Measurements from ENCODE around the gene PPARG.

The PPARG gene

GRCh38 chr3:12308517-12308916 is 19.6 kb downstream of the PPARG start:
- POLR2A ChIA-PET: no interaction called here
- Histone ChIP-seq H3K4me3 (ENCODE audit: control insufficient read depth in 1 of 7, extremely low read depth in 1 of 7, insufficient read depth in 4 of 7, low read depth in 2 of 7, low read length in 6 of 7) (no peak overlapping the region), H3K9me3 (ENCODE audit: control extremely low read depth in 1 of 5, control insufficient read depth in 4 of 5, insufficient read depth in 2 of 5, low read depth in 1 of 5, low read length in 4 of 5) (no peaks in the 10 kb centered on the region), H3K27me3 (replicated peaks in 2 of 5; ENCODE audit: control insufficient read depth in 4 of 5, insufficient read depth in 5 of 5, low read length in 4 of 5) (no peaks in the 10 kb centered on the region), H3K36me3 (ENCODE audit: control insufficient read depth in 4 of 4, insufficient read depth in 4 of 4, low read length in 3 of 4) (no peaks in the 10 kb centered on the region), H3K27ac (ENCODE audit: insufficient read depth in 1 of 2, low read depth in 1 of 2, low read length in 2 of 2, poor library complexity in 1 of 2, severe bottlenecking in 2 of 2) (no peak overlapping the region), H3K4me1 (ENCODE audit: control extremely low read depth in 1 of 4, control insufficient read depth in 4 of 4, insufficient read depth in 4 of 4, low read length in 3 of 4) (peaks cover 0 to 5% (median 0%) of the 10 kb centered on the region in 4 experiments)
- CTCF ChIA-PET: interaction anchor here (1.2 kb wide), 1 partner anchor 10 kb away, joined by 5 read pairs; no protein-coding TSS in a partner anchor
- peak in 1 of 3 donors; percentile 36 for DNase-seq

GRCh38 chr3:12309716-12310115 is 20.8 kb downstream of the PPARG start:
- Histone ChIP-seq H3K4me3 (ENCODE audit: control insufficient read depth in 1 of 7, extremely low read depth in 1 of 7, insufficient read depth in 4 of 7, low read depth in 2 of 7, low read length in 6 of 7) (no peak overlapping the region), H3K27ac (ENCODE audit: insufficient read depth in 1 of 2, low read depth in 1 of 2, low read length in 2 of 2, poor library complexity in 1 of 2, severe bottlenecking in 2 of 2) (no peak overlapping the region), H3K9me3 (ENCODE audit: control extremely low read depth in 1 of 5, control insufficient read depth in 4 of 5, insufficient read depth in 2 of 5, low read depth in 1 of 5, low read length in 4 of 5) (no peaks in the 10 kb centered on the region), H3K36me3 (ENCODE audit: control insufficient read depth in 4 of 4, insufficient read depth in 4 of 4, low read length in 3 of 4) (no peaks in the 10 kb centered on the region), H3K4me1 (ENCODE audit: control extremely low read depth in 1 of 4, control insufficient read depth in 4 of 4, insufficient read depth in 4 of 4, low read length in 3 of 4) (no peaks in the 10 kb centered on the region), H3K27me3 (replicated peaks in 2 of 5; ENCODE audit: control insufficient read depth in 4 of 5, insufficient read depth in 5 of 5, low read length in 4 of 5) (no peaks in the 10 kb centered on the region)
- DNase-seq: no peak
- POLR2A ChIA-PET: no interaction called here
- WGBS (ENCODE audit: insufficient coverage): 93% methylated on average over 4 of the region's 4 CpGs
- CTCF ChIA-PET: no interaction called here

GRCh38 chr3:12312010-12312409 is 23.1 kb downstream of the PPARG start:
- 100% methylated on average over 1 of the region's 1 CpG for WGBS (ENCODE audit: insufficient coverage)
- no peak overlapping the region for H3K27ac ChIP-seq (ENCODE audit: insufficient read depth in 1 of 2, low read depth in 1 of 2, low read length in 2 of 2, poor library complexity in 1 of 2, severe bottlenecking in 2 of 2)
- no peak for DNase-seq
- no peaks in the 10 kb centered on the region for H3K9me3 ChIP-seq (ENCODE audit: control extremely low read depth in 1 of 5, control insufficient read depth in 4 of 5, insufficient read depth in 2 of 5, low read depth in 1 of 5, low read length in 4 of 5)
- H3K4me1 ChIP-seq (ENCODE audit: control extremely low read depth in 1 of 4, control insufficient read depth in 4 of 4, insufficient read depth in 4 of 4, low read length in 3 of 4): no peaks in the 10 kb centered on the region
- no peak overlapping the region for H3K4me3 ChIP-seq (ENCODE audit: control insufficient read depth in 1 of 7, extremely low read depth in 1 of 7, insufficient read depth in 4 of 7, low read depth in 2 of 7, low read length in 6 of 7)
- CTCF ChIA-PET: no interaction called here
- H3K36me3 ChIP-seq (ENCODE audit: control insufficient read depth in 4 of 4, insufficient read depth in 4 of 4, low read length in 3 of 4): no peaks in the 10 kb centered on the region
- H3K27me3 ChIP-seq (replicated peaks in 2 of 5; ENCODE audit: control insufficient read depth in 4 of 5, insufficient read depth in 5 of 5, low read length in 4 of 5): peaks cover 0 to 6% (median 0%) of the 10 kb centered on the region in 5 experiments
- POLR2A ChIA-PET: no interaction called here

GRCh38 chr3:12313519-12313918 is 24.6 kb downstream of the PPARG start:
- no peaks in the 10 kb centered on the region for H3K36me3 ChIP-seq (ENCODE audit: control insufficient read depth in 4 of 4, insufficient read depth in 4 of 4, low read length in 3 of 4)
- no peaks in the 10 kb centered on the region for H3K9me3 ChIP-seq (ENCODE audit: control extremely low read depth in 1 of 5, control insufficient read depth in 4 of 5, insufficient read depth in 2 of 5, low read depth in 1 of 5, low read length in 4 of 5)
- H3K4me1 ChIP-seq (ENCODE audit: control extremely low read depth in 1 of 4, control insufficient read depth in 4 of 4, insufficient read depth in 4 of 4, low read length in 3 of 4): no peaks in the 10 kb centered on the region
- WGBS (ENCODE audit: insufficient coverage): no CpG with 5 or more reads among the region's 2 CpGs
- ChIA-PET CTCF (interaction anchor here (1.8 kb wide), 1 partner anchor 9 kb away, joined by 5 read pairs; no protein-coding TSS in a partner anchor), POLR2A (no interaction called here)
- no peak overlapping the region for H3K4me3 ChIP-seq (ENCODE audit: control insufficient read depth in 1 of 7, extremely low read depth in 1 of 7, insufficient read depth in 4 of 7, low read depth in 2 of 7, low read length in 6 of 7)
- no peak overlapping the region for H3K27ac ChIP-seq (ENCODE audit: insufficient read depth in 1 of 2, low read depth in 1 of 2, low read length in 2 of 2, poor library complexity in 1 of 2, severe bottlenecking in 2 of 2)
- peaks cover 0 to 6% (median 0%) of the 10 kb centered on the region in 5 experiments for H3K27me3 ChIP-seq (replicated peaks in 2 of 5; ENCODE audit: control insufficient read depth in 4 of 5, insufficient read depth in 5 of 5, low read length in 4 of 5)
- no peak for DNase-seq

- DNase-seq: no peak
- POLR2A ChIA-PET: no interaction called here
- CTCF ChIA-PET: no interaction called here
- no peak overlapping the region for H3K4me3 ChIP-seq (ENCODE audit: control insufficient read depth in 1 of 7, extremely low read depth in 1 of 7, insufficient read depth in 4 of 7, low read depth in 2 of 7, low read length in 6 of 7)
- H3K9me3 ChIP-seq (ENCODE audit: control extremely low read depth in 1 of 5, control insufficient read depth in 4 of 5, insufficient read depth in 2 of 5, low read depth in 1 of 5, low read length in 4 of 5): no peaks in the 10 kb centered on the region
- H3K27ac ChIP-seq (ENCODE audit: insufficient read depth in 1 of 2, low read depth in 1 of 2, low read length in 2 of 2, poor library complexity in 1 of 2, severe bottlenecking in 2 of 2): no peak overlapping the region
- 100% methylated on average over 3 of the region's 4 CpGs for WGBS (ENCODE audit: insufficient coverage)
- no peaks in the 10 kb centered on the region for H3K36me3 ChIP-seq (ENCODE audit: control insufficient read depth in 4 of 4, insufficient read depth in 4 of 4, low read length in 3 of 4)
- H3K27me3 ChIP-seq (replicated peaks in 2 of 5; ENCODE audit: control insufficient read depth in 4 of 5, insufficient read depth in 5 of 5, low read length in 4 of 5): peaks cover 0 to 6% (median 0%) of the 10 kb centered on the region in 5 experiments
- no peaks in the 10 kb centered on the region for H3K4me1 ChIP-seq (ENCODE audit: control extremely low read depth in 1 of 4, control insufficient read depth in 4 of 4, insufficient read depth in 4 of 4, low read length in 3 of 4)
Observed at GRCh38 chr3:12316253-12316652, 27.4 kb downstream of the PPARG start.

- H3K9me3 ChIP-seq (ENCODE audit: control extremely low read depth in 1 of 5, control insufficient read depth in 4 of 5, insufficient read depth in 2 of 5, low read depth in 1 of 5, low read length in 4 of 5): no peaks in the 10 kb centered on the region
- DNase-seq: no peak
- ChIA-PET CTCF (no interaction called here), POLR2A (no interaction called here)
- H3K36me3 ChIP-seq (ENCODE audit: control insufficient read depth in 4 of 4, insufficient read depth in 4 of 4, low read length in 3 of 4): no peaks in the 10 kb centered on the region
- no peak overlapping the region for H3K27ac ChIP-seq (ENCODE audit: insufficient read depth in 1 of 2, low read depth in 1 of 2, low read length in 2 of 2, poor library complexity in 1 of 2, severe bottlenecking in 2 of 2)
- WGBS (ENCODE audit: insufficient coverage): 100% methylated on average over 2 of the region's 4 CpGs
- H3K4me1 ChIP-seq (ENCODE audit: control extremely low read depth in 1 of 4, control insufficient read depth in 4 of 4, insufficient read depth in 4 of 4, low read length in 3 of 4): no peaks in the 10 kb centered on the region
- H3K4me3 ChIP-seq (ENCODE audit: control insufficient read depth in 1 of 7, extremely low read depth in 1 of 7, insufficient read depth in 4 of 7, low read depth in 2 of 7, low read length in 6 of 7): no peak overlapping the region
- H3K27me3 ChIP-seq (replicated peaks in 2 of 5; ENCODE audit: control insufficient read depth in 4 of 5, insufficient read depth in 5 of 5, low read length in 4 of 5): peaks cover 0 to 6% (median 0%) of the 10 kb centered on the region in 5 experiments
Observed at GRCh38 chr3:12316729-12317351, 28.0 kb downstream of the PPARG start.

- POLR2A ChIA-PET: no interaction called here
- Histone ChIP-seq H3K9me3 (ENCODE audit: control extremely low read depth in 1 of 5, control insufficient read depth in 4 of 5, insufficient read depth in 2 of 5, low read depth in 1 of 5, low read length in 4 of 5) (no peaks in the 10 kb centered on the region), H3K27me3 (replicated peaks in 2 of 5; ENCODE audit: control insufficient read depth in 4 of 5, insufficient read depth in 5 of 5, low read length in 4 of 5) (peaks cover 0 to 6% (median 0%) of the 10 kb centered on the region in 5 experiments), H3K36me3 (ENCODE audit: control insufficient read depth in 4 of 4, insufficient read depth in 4 of 4, low read length in 3 of 4) (no peaks in the 10 kb centered on the region), H3K27ac (ENCODE audit: insufficient read depth in 1 of 2, low read depth in 1 of 2, low read length in 2 of 2, poor library complexity in 1 of 2, severe bottlenecking in 2 of 2) (no peak overlapping the region), H3K4me3 (ENCODE audit: control insufficient read depth in 1 of 7, extremely low read depth in 1 of 7, insufficient read depth in 4 of 7, low read depth in 2 of 7, low read length in 6 of 7) (no peak overlapping the region), H3K4me1 (ENCODE audit: control extremely low read depth in 1 of 4, control insufficient read depth in 4 of 4, insufficient read depth in 4 of 4, low read length in 3 of 4) (no peaks in the 10 kb centered on the region)
- DNase-seq: no peak
- CTCF ChIA-PET: interaction anchor here (1.8 kb wide), 1 partner anchor 10 kb away, joined by 5 read pairs; no protein-coding TSS in a partner anchor
- 97% methylated on average over 5 of the region's 5 CpGs for WGBS (ENCODE audit: insufficient coverage)
Observed at GRCh38 chr3:12317914-12318313, 29.0 kb downstream of the PPARG start.
